HG02571 (cell line): ENCODE measurements around the gene SEC14L1.
"Not testable (repeated sequence)": the region's sequence is repeated elsewhere in the genome, so short reads cannot be mapped to it uniquely, and the experiment has no call there.

Experiments used
- ATAC-seq: cut with Tn5 transposase; IDR thresholded peaks from one replicate; pipeline ENCODE4 v1.9.1; 2021; ENCODE audit warnings: mild to moderate bottlenecking, moderate library complexity; ENCODE audit not compliant: unreplicated experiment

Gene SEC14L1

GRCh38 chr17:77254951-77255825 is 114.4 kb downstream of the SEC14L1 start:
- ATAC-seq: no peak

DNA sequence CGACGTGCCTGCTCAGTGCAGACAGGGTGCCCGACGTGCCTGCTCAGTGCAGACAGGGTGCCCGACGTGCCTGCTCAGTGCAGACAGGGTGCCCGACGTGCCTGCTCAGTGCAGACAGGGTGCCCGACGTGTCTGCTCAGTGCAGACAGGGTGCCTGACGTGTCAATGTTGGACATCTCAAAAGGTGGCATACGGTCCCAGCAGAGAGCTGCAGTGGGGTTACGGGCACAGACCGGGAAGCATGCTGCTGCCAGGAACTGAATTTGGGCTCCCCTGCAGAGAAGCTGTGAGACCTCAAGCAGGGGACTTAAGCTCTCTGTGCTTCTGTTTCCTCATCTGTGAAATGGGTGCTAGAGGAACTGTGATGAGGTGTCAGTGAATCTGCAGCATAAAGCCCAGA is 115.2 kb downstream of the SEC14L1 start:
- not testable (repeated sequence) for ATAC-seq

- ATAC-seq: no peak
Measured at GRCh38 chr17:77256710-77257109, 115.9 kb downstream of the SEC14L1 start.

GRCh38 chr17:77257169-77257568 is 116.4 kb downstream of the SEC14L1 start:
- ATAC-seq: no peak

DNA sequence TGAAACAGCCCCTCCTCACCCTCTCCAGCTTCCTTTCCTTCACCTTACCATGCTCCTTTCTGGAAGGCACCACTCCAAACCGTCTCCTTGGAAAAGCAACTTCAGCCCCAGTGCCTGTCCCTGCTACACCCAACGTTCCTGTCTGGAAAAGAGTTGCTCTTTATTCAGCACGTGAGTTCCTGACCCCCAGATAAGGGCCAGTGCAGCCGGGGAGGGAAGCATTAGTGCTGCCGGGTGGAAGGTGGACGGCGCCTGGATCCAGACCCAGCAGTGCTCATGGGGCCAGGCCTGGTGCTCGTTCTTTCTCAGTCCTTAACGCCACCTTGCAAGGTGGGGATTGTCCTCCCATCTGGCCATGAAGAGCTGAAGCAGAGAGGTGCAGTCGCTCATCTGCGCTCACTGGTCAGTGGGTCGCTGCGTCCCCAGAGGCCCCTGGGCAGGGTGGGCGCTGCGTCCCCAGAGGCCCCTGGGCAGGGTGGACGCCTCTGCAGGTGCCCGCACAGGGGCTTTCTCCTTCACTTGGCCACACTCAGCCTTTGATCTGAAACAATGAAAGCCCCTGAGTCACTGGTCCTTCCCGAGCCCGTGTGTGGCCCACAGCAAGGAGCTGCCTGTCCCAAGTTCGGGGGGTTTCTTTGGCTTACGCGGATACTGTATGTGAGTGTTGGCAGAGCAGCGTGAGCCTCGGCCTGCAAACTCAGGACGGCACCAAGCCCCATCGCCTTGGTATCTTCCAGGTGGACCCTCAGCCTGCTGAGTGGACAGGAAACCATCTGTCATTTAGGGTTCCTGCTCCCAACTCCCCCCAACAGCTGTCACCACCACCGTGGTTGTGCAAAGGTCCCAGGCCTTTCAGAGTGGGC is 117.1 kb downstream of the SEC14L1 start:
- no peak for ATAC-seq

GRCh38 chr17:77258638-77259037 is 117.9 kb downstream of the SEC14L1 start:
- ATAC-seq: no peak

DNA sequence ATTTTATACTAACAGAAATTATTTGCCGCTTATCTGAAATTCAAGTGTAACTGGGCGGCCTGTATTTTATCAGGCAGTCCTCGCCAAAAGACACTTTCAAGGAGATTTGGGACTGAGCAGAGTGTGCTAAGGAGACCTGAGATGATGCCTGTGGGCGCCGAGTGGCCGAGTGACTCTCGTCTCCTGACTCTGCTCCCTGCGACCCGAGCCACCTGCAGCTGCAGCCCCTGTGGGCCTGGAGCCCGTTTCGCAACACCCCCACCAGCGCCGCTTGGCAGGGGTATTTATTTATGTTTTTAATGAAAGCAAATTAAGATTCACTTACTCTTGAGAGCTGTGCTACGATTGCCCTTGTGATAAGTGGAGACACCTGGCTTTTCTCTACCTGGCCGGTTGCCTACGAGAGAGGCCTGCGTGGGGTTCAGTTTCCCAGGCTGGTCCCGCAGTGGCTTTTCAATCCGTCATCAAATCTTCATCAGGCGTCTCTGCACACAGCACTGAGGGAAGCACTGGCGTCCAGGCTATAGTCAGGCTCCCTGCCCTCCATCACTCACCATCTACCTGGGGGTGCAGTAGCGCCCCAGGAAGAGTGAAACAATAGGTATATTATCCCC is 124.0 kb downstream of the SEC14L1 start:
- ATAC-seq: no peak

DNA sequence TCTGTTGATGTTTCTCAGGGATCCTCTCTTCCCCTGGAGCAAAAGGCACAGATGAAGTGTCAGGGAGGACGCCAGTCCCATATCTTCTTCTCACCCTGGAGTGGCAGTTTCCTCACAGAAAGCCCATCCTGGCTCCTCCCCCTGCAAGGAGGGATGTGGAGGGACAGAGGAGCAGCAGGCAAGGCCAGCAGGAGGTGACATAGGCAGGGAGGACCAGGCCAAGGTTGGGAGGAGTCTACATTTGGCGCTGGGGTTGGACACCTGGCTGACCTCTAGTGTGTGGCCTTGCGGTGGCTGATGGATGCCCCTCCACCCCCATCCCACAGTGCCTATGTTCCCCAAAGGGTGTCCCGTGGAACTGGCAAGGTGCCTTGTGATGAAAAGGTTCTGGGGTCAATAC is 125.4 kb downstream of the SEC14L1 start:
- no peak for ATAC-seq
